Measurements from ENCODE around the gene FRS2. TPM values are rescaled to one million over a fixed set of nuclear protein-coding genes. Genes with fewer than 3 reads are reported as not detected.
A peak's percentile ranks its signal among the peaks of the same experiment; 100 is the strongest.

The FRS2 gene
- total and polyA plus RNA-seq, 10 of the 15 experiments (the other 5 are each of a cell fraction or from before 2014, with no cell fraction given), result 1.1 to 13.1 (median 5.9) TPM

DNA sequence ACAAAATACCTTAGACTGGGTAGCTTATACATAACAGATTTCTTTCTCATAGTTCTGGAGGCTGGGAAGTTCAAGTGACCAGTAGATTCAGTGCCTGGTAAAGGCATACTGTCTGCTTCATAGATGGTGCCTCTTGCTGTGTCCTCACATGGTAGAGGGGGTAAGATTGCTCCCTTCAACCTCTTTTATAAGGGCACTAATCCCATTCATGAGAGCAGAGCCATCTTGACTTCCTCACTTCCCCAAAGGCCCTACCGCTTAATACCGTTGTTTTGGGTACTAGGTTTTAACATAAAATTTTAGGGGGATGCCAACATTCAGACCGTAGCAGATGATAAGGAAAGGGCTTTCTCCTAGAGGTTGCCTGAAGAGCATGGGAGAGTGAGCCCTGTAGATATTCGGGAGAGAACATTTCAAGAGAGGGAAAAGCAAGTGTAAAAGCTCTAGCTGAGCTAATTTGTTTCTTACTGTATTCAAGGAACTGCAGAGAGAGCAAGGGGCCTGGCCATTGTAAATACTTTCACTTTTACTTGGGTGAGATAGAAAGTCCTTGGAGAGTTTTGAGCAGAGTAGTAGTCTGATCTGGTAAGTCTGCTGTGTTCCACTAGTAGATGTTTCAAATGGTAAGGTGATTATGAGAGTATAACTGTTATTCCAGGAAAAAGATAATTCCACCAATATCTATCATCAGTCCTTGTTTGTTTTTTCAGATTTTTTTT lies 27.3 kb downstream of the FRS2 start:
- H3K9me3 ChIP-seq (replicated peaks; ENCODE audit: control insufficient read depth, insufficient read depth, low read length), result no peaks in the 10 kb centered on the region; the same call in 1 of the 3 replicates
- intact Hi-C loops (cut with micrococcal nuclease; ENCODE audit: unreplicated experiment), result no loop called here
- no peak for FAIRE-seq
- WGBS (ENCODE audit: insufficient coverage, insufficient replicate concordance, low lambda C conversion rate, missing lambda C conversion rate), result 2% methylated on average over 4 of the region's 4 CpGs
- peak overlapping the region; percentile 55; the same call in 1 of the 2 replicates for H3K4me3 ChIP-seq
- in situ Hi-C loops (cut with MboI), result no loop called here
- peak; percentile 35 for DNase-seq (ENCODE audit: low read depth, low spot score)
- peak overlapping the region; percentile 66 for H3K4me2 ChIP-seq (ENCODE audit: control insufficient read depth, insufficient read depth)
- peak overlapping the region; percentile 72 for H3K27ac ChIP-seq (ENCODE audit: control insufficient read depth, insufficient read depth)
- ChIA-PET SMC1A (ENCODE audit: uncharacterized antibody, unreplicated experiment) (interaction anchor here (0.9 to 2.1 kb wide), 7 partner anchors 10 to 73 kb away, joined by 3 to 13 read pairs (median 3); no protein-coding TSS in a partner anchor), POLR2A (interaction anchor here (0.9 to 1.3 kb wide), 3 partner anchors 12 to 18 kb away, joined by 3 read pairs; no protein-coding TSS in a partner anchor), CTCF (no interaction called here), RAD21 (ENCODE audit: unreplicated experiment) (interaction anchor here (1.3 kb wide), 1 partner anchor 73 kb away, joined by 4 read pairs; no protein-coding TSS in a partner anchor)
- ATAC-seq, result peak; percentile 98
- H3K9ac ChIP-seq (ENCODE audit: control insufficient read depth, insufficient read depth, low read length), result no peak overlapping the region
- peak overlapping the region; percentile 59 for H2AFZ ChIP-seq (ENCODE audit: control insufficient read depth, low read depth, low read length)
- no peaks in the 10 kb centered on the region for H3K27me3 ChIP-seq (replicated peaks in 1 of 2; ENCODE audit: control insufficient read depth in 2 of 2, insufficient read depth in 2 of 2, low read length in 1 of 2)
- H3K4me1 ChIP-seq (ENCODE audit: control insufficient read depth, insufficient read depth, low read length), result no peaks in the 10 kb centered on the region
- no TSS peak for BruUV-seq (replicated peaks)
- H4K20me1 ChIP-seq (ENCODE audit: control insufficient read depth, insufficient read depth), result no peaks in the 10 kb centered on the region
- H3K36me3 ChIP-seq (ENCODE audit: control insufficient read depth in 2 of 2, insufficient read depth in 2 of 2, low read length in 1 of 2), result no peaks in the 10 kb centered on the region
- peaks cover 45% of the 10 kb centered on the region for H3K79me2 ChIP-seq (ENCODE audit: control insufficient read depth, insufficient read depth, low read length)
- TF ChIP-seq MYB (IDR thresholded peaks at IDR 0.05; ENCODE audit: borderline replicate concordance, low read depth, low read length) (no peak), BACH1 (IDR thresholded peaks at IDR 0.05; ENCODE audit: borderline replicate concordance) (no peak), RBBP5 (conservative IDR thresholded peaks at IDR 0.05) (no peak), RAD51 (IDR thresholded peaks at IDR 0.05) (no peak), SREBF1 (IDR thresholded peaks at IDR 0.05; ENCODE audit: low read length) (no peak), HDGF (IDR thresholded peaks at IDR 0.05) (no peak), SPI1 (IDR thresholded peaks at IDR 0.05; ENCODE audit: borderline replicate concordance, insufficient read depth, low read depth, low read length) (0 out of 2 replicates have a peak, but pooled peaks have one; percentile 36), EGR1 (IDR thresholded peaks at IDR 0.05; ENCODE audit: borderline replicate concordance in 1 of 2, low read depth in 2 of 2, low read length in 2 of 2) (no peak), NFIC (IDR thresholded peaks at IDR 0.05; ENCODE audit: low read depth, low read length) (0 out of 2 replicates have a peak, but pooled peaks have one; percentile 14), NFXL1 (IDR thresholded peaks at IDR 0.05; ENCODE audit: borderline replicate concordance) (no peak), SMAD5 (IDR thresholded peaks at IDR 0.05; ENCODE audit: low read depth) (no peak)
- TF ChIP-seq, protein P1, sequence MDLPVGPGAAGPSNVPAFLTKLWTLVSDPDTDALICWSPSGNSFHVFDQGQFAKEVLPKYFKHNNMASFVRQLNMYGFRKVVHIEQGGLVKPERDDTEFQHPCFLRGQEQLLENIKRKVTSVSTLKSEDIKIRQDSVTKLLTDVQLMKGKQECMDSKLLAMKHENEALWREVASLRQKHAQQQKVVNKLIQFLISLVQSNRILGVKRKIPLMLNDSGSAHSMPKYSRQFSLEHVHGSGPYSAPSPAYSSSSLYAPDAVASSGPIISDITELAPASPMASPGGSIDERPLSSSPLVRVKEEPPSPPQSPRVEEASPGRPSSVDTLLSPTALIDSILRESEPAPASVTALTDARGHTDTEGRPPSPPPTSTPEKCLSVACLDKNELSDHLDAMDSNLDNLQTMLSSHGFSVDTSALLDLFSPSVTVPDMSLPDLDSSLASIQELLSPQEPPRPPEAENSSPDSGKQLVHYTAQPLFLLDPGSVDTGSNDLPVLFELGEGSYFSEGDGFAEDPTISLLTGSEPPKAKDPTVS (IDR thresholded peaks at IDR 0.05; ENCODE audit: low read depth, low read length), result no peak
- TF ChIP-seq, protein P2, sequence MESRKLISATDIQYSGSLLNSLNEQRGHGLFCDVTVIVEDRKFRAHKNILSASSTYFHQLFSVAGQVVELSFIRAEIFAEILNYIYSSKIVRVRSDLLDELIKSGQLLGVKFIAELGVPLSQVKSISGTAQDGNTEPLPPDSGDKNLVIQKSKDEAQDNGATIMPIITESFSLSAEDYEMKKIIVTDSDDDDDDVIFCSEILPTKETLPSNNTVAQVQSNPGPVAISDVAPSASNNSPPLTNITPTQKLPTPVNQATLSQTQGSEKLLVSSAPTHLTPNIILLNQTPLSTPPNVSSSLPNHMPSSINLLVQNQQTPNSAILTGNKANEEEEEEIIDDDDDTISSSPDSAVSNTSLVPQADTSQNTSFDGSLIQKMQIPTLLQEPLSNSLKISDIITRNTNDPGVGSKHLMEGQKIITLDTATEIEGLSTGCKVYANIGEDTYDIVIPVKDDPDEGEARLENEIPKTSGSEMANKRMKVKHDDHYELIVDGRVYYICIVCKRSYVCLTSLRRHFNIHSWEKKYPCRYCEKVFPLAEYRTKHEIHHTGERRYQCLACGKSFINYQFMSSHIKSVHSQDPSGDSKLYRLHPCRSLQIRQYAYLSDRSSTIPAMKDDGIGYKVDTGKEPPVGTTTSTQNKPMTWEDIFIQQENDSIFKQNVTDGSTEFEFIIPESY (IDR thresholded peaks at IDR 0.05), result peak; percentile 97
- TF ChIP-seq, protein P3, sequence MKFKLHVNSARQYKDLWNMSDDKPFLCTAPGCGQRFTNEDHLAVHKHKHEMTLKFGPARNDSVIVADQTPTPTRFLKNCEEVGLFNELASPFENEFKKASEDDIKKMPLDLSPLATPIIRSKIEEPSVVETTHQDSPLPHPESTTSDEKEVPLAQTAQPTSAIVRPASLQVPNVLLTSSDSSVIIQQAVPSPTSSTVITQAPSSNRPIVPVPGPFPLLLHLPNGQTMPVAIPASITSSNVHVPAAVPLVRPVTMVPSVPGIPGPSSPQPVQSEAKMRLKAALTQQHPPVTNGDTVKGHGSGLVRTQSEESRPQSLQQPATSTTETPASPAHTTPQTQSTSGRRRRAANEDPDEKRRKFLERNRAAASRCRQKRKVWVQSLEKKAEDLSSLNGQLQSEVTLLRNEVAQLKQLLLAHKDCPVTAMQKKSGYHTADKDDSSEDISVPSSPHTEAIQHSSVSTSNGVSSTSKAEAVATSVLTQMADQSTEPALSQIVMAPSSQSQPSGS (IDR thresholded peaks at IDR 0.05; ENCODE audit: low read length), result no peak; the same call in 1 of the 2 replicates
- TF ChIP-seq, protein P4, sequence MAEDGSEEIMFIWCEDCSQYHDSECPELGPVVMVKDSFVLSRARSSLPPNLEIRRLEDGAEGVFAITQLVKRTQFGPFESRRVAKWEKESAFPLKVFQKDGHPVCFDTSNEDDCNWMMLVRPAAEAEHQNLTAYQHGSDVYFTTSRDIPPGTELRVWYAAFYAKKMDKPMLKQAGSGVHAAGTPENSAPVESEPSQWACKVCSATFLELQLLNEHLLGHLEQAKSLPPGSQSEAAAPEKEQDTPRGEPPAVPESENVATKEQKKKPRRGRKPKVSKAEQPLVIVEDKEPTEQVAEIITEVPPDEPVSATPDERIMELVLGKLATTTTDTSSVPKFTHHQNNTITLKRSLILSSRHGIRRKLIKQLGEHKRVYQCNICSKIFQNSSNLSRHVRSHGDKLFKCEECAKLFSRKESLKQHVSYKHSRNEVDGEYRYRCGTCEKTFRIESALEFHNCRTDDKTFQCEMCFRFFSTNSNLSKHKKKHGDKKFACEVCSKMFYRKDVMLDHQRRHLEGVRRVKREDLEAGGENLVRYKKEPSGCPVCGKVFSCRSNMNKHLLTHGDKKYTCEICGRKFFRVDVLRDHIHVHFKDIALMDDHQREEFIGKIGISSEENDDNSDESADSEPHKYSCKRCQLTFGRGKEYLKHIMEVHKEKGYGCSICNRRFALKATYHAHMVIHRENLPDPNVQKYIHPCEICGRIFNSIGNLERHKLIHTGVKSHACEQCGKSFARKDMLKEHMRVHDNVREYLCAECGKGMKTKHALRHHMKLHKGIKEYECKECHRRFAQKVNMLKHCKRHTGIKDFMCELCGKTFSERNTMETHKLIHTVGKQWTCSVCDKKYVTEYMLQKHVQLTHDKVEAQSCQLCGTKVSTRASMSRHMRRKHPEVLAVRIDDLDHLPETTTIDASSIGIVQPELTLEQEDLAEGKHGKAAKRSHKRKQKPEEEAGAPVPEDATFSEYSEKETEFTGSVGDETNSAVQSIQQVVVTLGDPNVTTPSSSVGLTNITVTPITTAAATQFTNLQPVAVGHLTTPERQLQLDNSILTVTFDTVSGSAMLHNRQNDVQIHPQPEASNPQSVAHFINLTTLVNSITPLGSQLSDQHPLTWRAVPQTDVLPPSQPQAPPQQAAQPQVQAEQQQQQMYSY (CRISPR knock-in tag; IDR thresholded peaks at IDR 0.05), result no peak

Measured in GM12878 (cell line).